HL-60 (cell line): ENCODE results near the gene SOX8.

ENCODE experiments used
- DNase-seq, 2 experiments: peaks; one replicate each; pipeline ENCODE4 v3.0.0-alpha.2; 2010 to 2020; ENCODE audit warnings: low read depth in 1 of 2, low spot score in 1 of 2
- H3K27ac ChIP-seq: fragments of 250-450 bp; sonication (Bioruptor Pico); replicated peaks from 2 replicates; pipeline ENCODE4 v1.5.1; 2020; ENCODE audit warnings: mild to moderate bottlenecking, moderate library complexity
- H3K27me3 ChIP-seq: fragments of 250-450 bp; sonication (Bioruptor Pico); 2 replicates; pipeline ENCODE4 v1.5.1; 2021; ENCODE audit warnings: mild to moderate bottlenecking, moderate library complexity; ENCODE audit not compliant: insufficient read depth, poor library complexity, severe bottlenecking
- H3K4me3 ChIP-seq: replicated peaks from 2 replicates; pipeline ENCODE4 v1.5.1; 2011; ENCODE audit warnings: mild to moderate bottlenecking, control low read depth, low read length; ENCODE audit not compliant: insufficient read depth
- GABPA ChIP-seq: IDR thresholded peaks from 2 replicates; pipeline ENCODE4 v1.6.1; 2012; ENCODE audit warnings: low read depth
- POLR2AphosphoS5 ChIP-seq: IDR thresholded peaks from 2 replicates; pipeline ENCODE4 v1.6.1; 2012; ENCODE audit warnings: low read depth
- REST ChIP-seq: IDR thresholded peaks from 2 replicates; pipeline ENCODE4 v1.6.1; 2012; ENCODE audit warnings: low read depth; ENCODE audit not compliant: insufficient replicate concordance
- SPI1 ChIP-seq: IDR thresholded peaks from 2 replicates; pipeline ENCODE4 v1.6.1; 2012; ENCODE audit warnings: low read depth, mild to moderate bottlenecking, borderline replicate concordance
- TF ChIP-seq, protein P1 (sequence below): IDR thresholded peaks from one replicate; pipeline ENCODE4 v1.5.1; 2011; ENCODE audit warnings: low read length, control low read depth, inconsistent platforms; ENCODE audit not compliant: insufficient read depth

Gene SOX8

GRCh38 chr16:934178-934577, 47.4 kb upstream of the SOX8 start:
- Histone ChIP-seq H3K27me3 (no peaks in the 10 kb centered on the region), H3K27ac (no peak overlapping the region), H3K4me3 (no peak overlapping the region)
- DNase-seq = no peak
- no peak for TF ChIP-seq REST
- TF ChIP-seq POLR2AphosphoS5 = no peak
- TF ChIP-seq, protein P1, sequence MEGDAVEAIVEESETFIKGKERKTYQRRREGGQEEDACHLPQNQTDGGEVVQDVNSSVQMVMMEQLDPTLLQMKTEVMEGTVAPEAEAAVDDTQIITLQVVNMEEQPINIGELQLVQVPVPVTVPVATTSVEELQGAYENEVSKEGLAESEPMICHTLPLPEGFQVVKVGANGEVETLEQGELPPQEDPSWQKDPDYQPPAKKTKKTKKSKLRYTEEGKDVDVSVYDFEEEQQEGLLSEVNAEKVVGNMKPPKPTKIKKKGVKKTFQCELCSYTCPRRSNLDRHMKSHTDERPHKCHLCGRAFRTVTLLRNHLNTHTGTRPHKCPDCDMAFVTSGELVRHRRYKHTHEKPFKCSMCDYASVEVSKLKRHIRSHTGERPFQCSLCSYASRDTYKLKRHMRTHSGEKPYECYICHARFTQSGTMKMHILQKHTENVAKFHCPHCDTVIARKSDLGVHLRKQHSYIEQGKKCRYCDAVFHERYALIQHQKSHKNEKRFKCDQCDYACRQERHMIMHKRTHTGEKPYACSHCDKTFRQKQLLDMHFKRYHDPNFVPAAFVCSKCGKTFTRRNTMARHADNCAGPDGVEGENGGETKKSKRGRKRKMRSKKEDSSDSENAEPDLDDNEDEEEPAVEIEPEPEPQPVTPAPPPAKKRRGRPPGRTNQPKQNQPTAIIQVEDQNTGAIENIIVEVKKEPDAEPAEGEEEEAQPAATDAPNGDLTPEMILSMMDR = no peak
- no peak for TF ChIP-seq GABPA
- no peak for TF ChIP-seq SPI1

GRCh38 chr16:935684-936083, 45.9 kb upstream of the SOX8 start:
- Histone ChIP-seq H3K4me3 (no peak overlapping the region), H3K27me3 (no peaks in the 10 kb centered on the region), H3K27ac (no peak overlapping the region)
- no peak for DNase-seq
- TF ChIP-seq POLR2AphosphoS5 = no peak

DNA sequence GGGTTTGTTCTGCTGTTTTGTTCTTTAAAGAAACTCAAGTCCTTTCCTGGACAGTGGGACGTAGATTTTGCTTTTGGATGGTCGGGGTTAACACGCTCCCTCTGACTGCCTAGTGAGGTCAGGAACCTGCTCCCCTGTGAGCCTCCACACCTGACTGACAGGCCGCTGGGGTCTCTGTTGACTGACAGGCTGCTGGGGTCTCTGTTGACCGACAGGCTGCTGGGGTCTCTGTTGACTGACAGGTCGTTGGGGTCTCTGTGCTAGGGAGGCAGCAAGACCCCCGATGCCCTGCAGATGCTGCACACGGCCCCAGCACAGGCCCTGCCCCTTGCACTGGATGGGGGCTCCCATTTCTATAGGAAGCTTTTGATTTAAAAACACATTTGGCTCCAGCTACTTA, 44.3 kb upstream of the SOX8 start:
- Histone ChIP-seq H3K27me3 (no peaks in the 10 kb centered on the region), H3K27ac (no peak overlapping the region), H3K4me3 (no peak overlapping the region)
- DNase-seq = no peak
- no peak for TF ChIP-seq SPI1
- no peak for TF ChIP-seq REST
- TF ChIP-seq, protein P1 = no peak
- TF ChIP-seq POLR2AphosphoS5 = no peak
- no peak for TF ChIP-seq GABPA

DNA sequence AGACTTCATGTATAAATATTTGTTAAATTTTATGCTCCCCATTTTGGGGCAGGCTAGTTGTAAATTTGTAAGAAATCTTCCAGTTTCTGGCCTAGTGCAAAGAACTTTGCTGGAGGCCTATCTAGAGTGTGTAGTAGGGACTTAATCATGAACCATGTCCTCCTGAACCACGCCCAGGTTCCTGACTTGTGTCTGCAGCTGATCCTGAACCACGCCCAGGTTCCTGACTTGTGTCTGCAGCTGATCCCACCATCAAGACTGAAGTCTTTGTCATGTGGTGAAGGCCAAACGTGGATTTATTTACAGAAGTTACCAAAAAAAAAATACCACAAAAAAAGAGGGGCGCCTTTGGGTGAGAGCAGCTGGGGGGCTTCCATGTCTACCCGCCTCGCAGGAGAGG, 43.8 kb upstream of the SOX8 start:
- Histone ChIP-seq H3K27me3 (no peaks in the 10 kb centered on the region), H3K27ac (no peak overlapping the region), H3K4me3 (no peak overlapping the region)
- no peak for DNase-seq
- TF ChIP-seq, protein P1 = no peak
- TF ChIP-seq GABPA (no peak), SPI1 (no peak)
